NT2/D1 (cell line): ENCODE measurements around the gene TBC1D17.

Experiments
- DNase-seq: peaks from one replicate; pipeline ENCODE4 v3.0.0-alpha.2; 2011; ENCODE audit warnings: low read depth, low spot score
- H3K27me3 ChIP-seq: 2 replicates; pipeline ENCODE4 v1.6.0; 2011; ENCODE audit warnings: mild to moderate bottlenecking; ENCODE audit not compliant: insufficient read length, insufficient read depth
- H3K36me3 ChIP-seq: 2 replicates; pipeline ENCODE4 v1.6.1; 2011; ENCODE audit warnings: mild to moderate bottlenecking, low read length, mixed read lengths; ENCODE audit not compliant: insufficient read depth, insufficient read length
- H3K4me1 ChIP-seq: 2 replicates; pipeline ENCODE4 v1.5.1; 2011; ENCODE audit not compliant: insufficient read depth, insufficient read length
- H3K4me3 ChIP-seq: 2 replicates; pipeline ENCODE4 v1.5.1; 2011; ENCODE audit warnings: low read depth; ENCODE audit not compliant: insufficient read length
- H3K9ac ChIP-seq: 2 replicates; pipeline ENCODE4 v1.6.0; 2011; ENCODE audit warnings: low read depth; ENCODE audit not compliant: insufficient read length
- H3K9me3 ChIP-seq: 2 replicates; pipeline ENCODE4 v1.5.1; 2011; ENCODE audit warnings: mild to moderate bottlenecking, low read length; ENCODE audit not compliant: insufficient read depth
- SUZ12 ChIP-seq: IDR thresholded peaks from 2 replicates; pipeline ENCODE4 v1.6.1; 2011; ENCODE audit not compliant: insufficient read length, insufficient read depth; ENCODE audit errors: extremely low read depth
- YY1 ChIP-seq: IDR thresholded peaks from 2 replicates; pipeline ENCODE4 v1.6.1; 2011; ENCODE audit not compliant: insufficient read length, insufficient read depth
- ZNF274 ChIP-seq: IDR thresholded peaks from 2 replicates; pipeline ENCODE4 v1.6.1; 2011; ENCODE audit warnings: mild to moderate bottlenecking, low read depth, low read length

TBC1D17 gene

GRCh38 chr19:49870309-49870901 is 7.1 kb upstream of the TBC1D17 start:
- Histone ChIP-seq H3K27me3 (no peaks in the 10 kb centered on the region), H3K36me3 (peaks cover 56% of the 10 kb centered on the region), H3K4me3 (peak overlapping the region; percentile 39), H3K9ac (peak overlapping the region; percentile 90), H3K9me3 (no peaks in the 10 kb centered on the region), H3K4me1 (peaks cover 20% of the 10 kb centered on the region)
- no peak for DNase-seq
- TF ChIP-seq ZNF274: no peak
- no peak for TF ChIP-seq YY1
- TF ChIP-seq SUZ12: no peak

- no peak for DNase-seq
- no peak for TF ChIP-seq SUZ12
- Histone ChIP-seq H3K4me3 (no peak overlapping the region), H3K4me1 (peaks cover 18% of the 10 kb centered on the region), H3K27me3 (no peaks in the 10 kb centered on the region), H3K9ac (no peak overlapping the region), H3K36me3 (peaks cover 53% of the 10 kb centered on the region), H3K9me3 (no peaks in the 10 kb centered on the region)
Observed at GRCh38 chr19:49871349-49871985, 6.0 kb upstream of the TBC1D17 start.

DNA sequence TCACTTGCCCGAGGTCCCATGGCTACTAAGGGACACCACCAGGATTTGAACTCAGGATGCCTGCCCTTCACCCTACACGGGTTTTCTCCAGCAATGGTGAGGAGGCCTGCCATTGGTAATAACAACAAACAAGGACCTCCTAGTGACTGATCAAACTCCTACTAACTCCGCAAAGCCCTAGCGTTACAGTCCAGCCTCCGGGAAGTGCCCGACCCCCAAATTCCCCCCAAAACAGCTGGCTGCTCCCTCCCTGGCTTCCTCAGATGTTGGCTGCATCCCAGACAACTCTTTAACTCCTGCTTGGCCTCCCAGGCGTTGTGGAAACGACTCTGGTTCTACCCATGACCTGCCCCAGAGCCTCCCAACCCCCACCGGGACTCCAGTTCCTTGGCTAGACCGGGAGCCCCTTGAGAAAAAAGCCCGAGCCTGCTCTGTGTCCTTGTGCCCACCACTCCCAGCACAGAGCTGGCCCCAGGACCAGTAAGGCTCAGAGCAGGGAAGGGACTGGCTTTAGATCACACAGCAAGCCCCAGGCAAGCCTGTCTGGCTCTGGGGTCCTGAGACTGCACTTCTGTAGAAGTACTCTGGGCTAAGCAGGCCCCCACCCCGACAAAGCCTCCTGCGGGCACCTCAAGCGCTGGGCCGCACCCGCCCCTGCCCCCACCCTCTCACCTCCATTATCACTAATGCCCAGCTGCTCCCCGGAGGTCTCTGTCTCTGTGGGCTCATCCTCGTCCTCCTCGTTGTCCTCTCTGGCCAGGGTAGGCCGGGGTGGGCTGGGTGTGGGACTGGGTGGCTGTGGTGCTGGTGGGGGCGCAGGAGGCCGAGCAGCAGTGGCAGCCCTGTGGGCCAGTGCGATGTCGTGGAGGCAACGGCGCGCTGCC is 5.0 kb upstream of the TBC1D17 start:
- H3K4me3 ChIP-seq: no peak overlapping the region
- DNase-seq: no peak
- no peak for TF ChIP-seq ZNF274
- H3K36me3 ChIP-seq: peaks cover 51% of the 10 kb centered on the region
- H3K27me3 ChIP-seq: no peaks in the 10 kb centered on the region
- no peaks in the 10 kb centered on the region for H3K9me3 ChIP-seq
- peaks cover 18% of the 10 kb centered on the region for H3K4me1 ChIP-seq
- peak overlapping the region; percentile 10 for H3K9ac ChIP-seq

GRCh38 chr19:49873129-49873521 is 4.4 kb upstream of the TBC1D17 start:
- no peak for DNase-seq
- TF ChIP-seq SUZ12: no peak
- no peak for TF ChIP-seq YY1
- TF ChIP-seq ZNF274: no peak
- H3K4me3 ChIP-seq: no peak overlapping the region
- H3K27me3 ChIP-seq: no peaks in the 10 kb centered on the region
- peaks cover 51% of the 10 kb centered on the region for H3K36me3 ChIP-seq
- H3K4me1 ChIP-seq: peaks cover 18% of the 10 kb centered on the region
- H3K9me3 ChIP-seq: no peaks in the 10 kb centered on the region
- peak overlapping the region; percentile 10 for H3K9ac ChIP-seq

DNA sequence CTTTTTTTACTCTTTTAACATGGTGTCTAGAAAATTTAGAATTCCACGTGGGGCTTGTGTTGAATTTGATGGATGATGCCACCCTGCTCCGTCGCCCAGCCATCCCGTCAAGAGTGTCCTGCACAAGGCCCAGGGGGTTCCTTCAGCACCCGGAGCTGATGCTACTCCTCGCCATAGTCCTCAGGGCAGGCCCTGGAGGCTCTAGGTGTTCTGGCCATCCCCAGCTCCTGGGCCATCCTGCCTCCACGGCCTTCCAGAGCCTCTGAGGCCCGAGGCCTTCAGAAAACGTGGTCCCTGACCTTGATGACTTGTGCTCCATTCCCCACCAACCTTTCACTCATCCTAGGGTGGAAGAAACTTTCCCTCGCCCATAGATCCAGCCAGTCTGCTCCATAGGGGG is 3.7 kb upstream of the TBC1D17 start:
- TF ChIP-seq ZNF274: no peak
- no peak for TF ChIP-seq SUZ12
- TF ChIP-seq YY1: no peak
- Histone ChIP-seq H3K27me3 (no peaks in the 10 kb centered on the region), H3K36me3 (peaks cover 54% of the 10 kb centered on the region), H3K9ac (no peak overlapping the region), H3K4me1 (peaks cover 21% of the 10 kb centered on the region), H3K4me3 (no peak overlapping the region), H3K9me3 (no peaks in the 10 kb centered on the region)
- no peak for DNase-seq

DNA sequence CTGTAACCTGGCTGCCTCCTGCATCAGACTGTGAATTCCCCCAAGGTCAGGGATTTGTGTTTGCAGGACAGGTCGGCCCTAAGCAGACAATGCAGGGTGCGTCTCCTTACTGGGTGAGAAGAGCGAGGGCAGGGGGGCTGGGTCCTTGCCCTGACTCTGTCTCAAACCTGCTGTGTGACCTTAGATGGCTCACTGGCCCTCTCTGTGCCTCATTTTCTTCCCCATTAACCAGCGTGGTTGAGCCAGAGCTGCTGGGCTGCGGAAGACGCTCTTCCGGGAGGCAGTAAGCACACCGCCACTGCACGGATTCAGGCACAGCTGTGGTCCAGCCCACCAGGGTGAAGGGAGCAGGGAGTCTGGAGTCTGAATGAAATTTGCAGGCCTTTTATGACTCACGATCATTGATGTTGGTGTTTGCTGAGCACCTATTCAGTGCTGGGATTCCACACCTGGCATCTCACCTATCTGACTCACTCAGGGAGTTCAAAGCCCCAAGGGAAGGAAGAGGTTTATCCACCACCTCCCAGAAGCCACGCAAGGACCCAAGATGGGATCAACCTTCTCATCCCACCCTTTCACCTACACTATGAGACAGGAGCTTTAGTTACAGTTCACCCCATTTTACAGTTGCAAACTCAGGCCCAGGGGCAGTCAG is 2.9 kb upstream of the TBC1D17 start:
- H3K9ac ChIP-seq: peak overlapping the region; percentile 96
- TF ChIP-seq ZNF274: no peak
- H3K9me3 ChIP-seq: no peaks in the 10 kb centered on the region

GRCh38 chr19:49875177-49875576 is 2.3 kb upstream of the TBC1D17 start:
- peak overlapping the region; percentile 94 for H3K4me3 ChIP-seq
- H3K36me3 ChIP-seq: peaks cover 65% of the 10 kb centered on the region
- H3K4me1 ChIP-seq: peaks cover 25% of the 10 kb centered on the region
- H3K27me3 ChIP-seq: no peaks in the 10 kb centered on the region
- no peak for DNase-seq
- TF ChIP-seq SUZ12 (no peak), YY1 (no peak), ZNF274 (no peak)
- H3K9ac ChIP-seq: peak overlapping the region; percentile 96
- H3K9me3 ChIP-seq: no peaks in the 10 kb centered on the region

More for the DNA sequence above, 2.9 kb upstream of the TBC1D17 start:
- Histone ChIP-seq H3K4me3 (no peak overlapping the region), H3K36me3 (peaks cover 62% of the 10 kb centered on the region), H3K4me1 (peaks cover 25% of the 10 kb centered on the region), H3K27me3 (no peaks in the 10 kb centered on the region)
- DNase-seq: no peak
